ENCODE results near the gene PLTP. TPM values are rescaled to one million over a fixed set of nuclear protein-coding genes. Genes with fewer than 3 reads are reported as not detected.

The PLTP gene
- total and polyA plus RNA-seq, 11 donors: 19.8 to 367 (median 50.5) TPM

DNA sequence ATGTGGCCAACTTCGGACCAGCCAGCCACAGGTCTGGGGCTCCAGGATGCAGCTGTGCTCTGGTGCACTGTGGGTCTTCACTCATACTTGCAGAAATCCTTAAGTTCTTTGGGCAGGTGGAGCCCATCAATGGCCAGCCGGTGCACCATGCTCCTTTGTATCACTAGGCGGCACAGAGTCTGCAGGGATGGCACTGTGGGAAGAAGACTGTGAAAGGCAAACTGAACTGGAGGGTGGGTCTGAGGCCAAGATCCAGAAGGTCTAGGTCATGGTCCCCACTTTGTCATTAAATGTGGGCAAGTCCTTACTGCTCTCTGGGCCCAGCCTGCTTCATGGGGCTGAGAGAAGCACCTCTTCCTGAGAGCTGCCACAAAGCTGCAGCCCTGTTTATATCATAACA, 23.3 kb downstream of the PLTP start:
- no peak for DNase-seq
- Histone ChIP-seq H3K36me3 (peaks cover 0 to 59% (median 38%) of the 10 kb centered on the region in 9 donors), H3K9me3 (no peaks in the 10 kb centered on the region), H3K4me3 (no peak overlapping the region), H3K27ac (no peak overlapping the region), H3K4me1 (peaks cover 3 to 47% (median 27%) of the 10 kb centered on the region in 12 donors), H3K27me3 (no peaks in the 10 kb centered on the region)
- ATAC-seq: no peak
- intact Hi-C loops (cut with DNase I): loop anchor here in 1 of 10 donors (5.0 kb wide), 1 partner anchor 49 kb away; no protein-coding TSS in a partner anchor
- TF ChIP-seq, protein P1, sequence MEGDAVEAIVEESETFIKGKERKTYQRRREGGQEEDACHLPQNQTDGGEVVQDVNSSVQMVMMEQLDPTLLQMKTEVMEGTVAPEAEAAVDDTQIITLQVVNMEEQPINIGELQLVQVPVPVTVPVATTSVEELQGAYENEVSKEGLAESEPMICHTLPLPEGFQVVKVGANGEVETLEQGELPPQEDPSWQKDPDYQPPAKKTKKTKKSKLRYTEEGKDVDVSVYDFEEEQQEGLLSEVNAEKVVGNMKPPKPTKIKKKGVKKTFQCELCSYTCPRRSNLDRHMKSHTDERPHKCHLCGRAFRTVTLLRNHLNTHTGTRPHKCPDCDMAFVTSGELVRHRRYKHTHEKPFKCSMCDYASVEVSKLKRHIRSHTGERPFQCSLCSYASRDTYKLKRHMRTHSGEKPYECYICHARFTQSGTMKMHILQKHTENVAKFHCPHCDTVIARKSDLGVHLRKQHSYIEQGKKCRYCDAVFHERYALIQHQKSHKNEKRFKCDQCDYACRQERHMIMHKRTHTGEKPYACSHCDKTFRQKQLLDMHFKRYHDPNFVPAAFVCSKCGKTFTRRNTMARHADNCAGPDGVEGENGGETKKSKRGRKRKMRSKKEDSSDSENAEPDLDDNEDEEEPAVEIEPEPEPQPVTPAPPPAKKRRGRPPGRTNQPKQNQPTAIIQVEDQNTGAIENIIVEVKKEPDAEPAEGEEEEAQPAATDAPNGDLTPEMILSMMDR (IDR thresholded peaks at IDR 0.05): no peak
- no peak for TF ChIP-seq POLR2A (IDR thresholded peaks at IDR 0.05)
- 72 to 82% (median 81%) methylated on average over 3 of the region's 3 CpGs for WGBS, 4 donors

DNA sequence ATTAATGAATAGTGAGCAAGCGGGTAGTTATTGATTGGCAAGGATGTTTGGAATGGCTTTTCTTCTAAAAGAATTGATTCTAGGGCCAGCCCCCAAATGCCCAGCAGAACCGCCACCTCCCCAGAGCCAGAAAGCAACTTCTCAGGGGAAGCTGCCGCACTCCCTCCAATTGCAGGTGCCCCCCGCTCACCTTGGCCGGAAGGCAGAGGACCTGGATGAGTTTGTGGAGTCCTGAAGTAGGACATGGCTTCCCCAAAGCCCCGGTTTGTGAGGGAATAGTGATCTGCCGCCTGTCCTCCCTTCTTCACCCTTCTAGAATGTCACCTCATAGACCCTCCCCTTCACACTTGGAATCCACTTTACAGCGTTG, 24.6 kb downstream of the PLTP start, which contains the start of gene SPATA25:
Gene SPATA25 (minus strand): TSS at position 277 of the 370 bp plus-strand sequence. CDS start 32 bp downstream, at position 245.
- TF ChIP-seq, protein P1 (IDR thresholded peaks at IDR 0.05): no peak
- no peak for TF ChIP-seq POLR2A (IDR thresholded peaks at IDR 0.05)
- intact Hi-C loops (cut with DNase I): loop anchor here in 1 of 10 donors (5.0 kb wide), 1 partner anchor 50 kb away; no protein-coding TSS in a partner anchor
- no peak for DNase-seq
- no peak for ATAC-seq
- no peak within 1 kb of the TSS for H3K4me3 ChIP-seq
- H3K4me1 ChIP-seq: peaks cover 3 to 40% (median 25%) of the 10 kb centered on the region in 12 donors
- H3K27ac ChIP-seq: no peak within 1 kb of the TSS
- no peaks in the 10 kb centered on the region for H3K27me3 ChIP-seq
- WGBS, 4 donors: 88 to 94% (median 93%) methylated on average over 8 of the region's 8 CpGs
- no peaks in the 10 kb centered on the region for H3K9me3 ChIP-seq
- H3K36me3 ChIP-seq: peaks cover 0 to 59% (median 39%) of the 10 kb centered on the region in 9 donors

DNA sequence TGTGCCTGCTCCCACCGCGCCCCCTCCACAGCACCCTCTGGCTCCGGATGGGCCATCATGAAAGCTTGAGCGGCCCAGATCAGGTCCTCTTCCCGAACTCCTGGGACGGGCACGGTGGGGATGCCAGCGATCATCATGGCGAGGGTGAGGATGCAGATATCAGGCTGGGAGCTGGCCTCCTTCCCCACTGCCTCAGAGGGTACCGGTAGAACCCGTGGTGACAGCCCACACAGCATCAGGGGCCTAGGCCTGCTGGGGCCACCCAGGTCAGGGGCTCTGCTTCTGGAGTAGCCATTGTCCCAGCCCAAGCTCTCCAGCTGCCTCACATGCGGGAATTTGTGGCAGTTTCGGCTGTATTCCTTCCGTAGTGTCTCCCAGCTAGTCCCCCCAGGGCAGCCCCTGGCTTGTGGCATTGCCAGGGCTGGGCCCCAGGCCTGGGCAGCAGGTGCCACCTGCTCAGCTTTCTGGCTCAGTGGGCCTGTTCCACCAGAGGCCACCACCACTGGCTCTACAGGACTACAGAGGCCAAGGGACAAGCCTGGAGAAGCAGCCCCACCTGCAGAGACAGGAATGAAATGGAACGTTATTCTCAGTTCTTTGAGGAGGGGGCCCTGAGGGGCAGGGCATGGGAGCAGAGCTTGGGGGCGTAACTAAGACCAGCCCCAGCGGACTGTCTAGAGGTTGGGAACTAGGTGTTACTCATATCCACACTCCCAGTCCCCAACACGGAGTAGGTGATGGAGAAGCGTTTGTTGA, 25.2 kb downstream of the PLTP start:
- ATAC-seq (no peak), DNase-seq (no peak)
- H3K4me1 ChIP-seq: peaks cover 2 to 40% (median 25%) of the 10 kb centered on the region in 12 donors
- H3K27me3 ChIP-seq: no peaks in the 10 kb centered on the region
- H3K9me3 ChIP-seq: no peaks in the 10 kb centered on the region
- H3K36me3 ChIP-seq: peaks cover 0 to 60% (median 39%) of the 10 kb centered on the region in 9 donors
- 88 to 93% (median 90%) methylated on average over 14 to 19 of the region's 19 CpGs for WGBS, 4 donors
- TF ChIP-seq, protein P1 (IDR thresholded peaks at IDR 0.05): no peak
- TF ChIP-seq POLR2A (IDR thresholded peaks at IDR 0.05): no peak
- intact Hi-C loops (cut with DNase I): loop anchor here in 1 of 10 donors (5.0 kb wide), 1 partner anchor 51 kb away; no protein-coding TSS in a partner anchor
- H3K27ac ChIP-seq: no peak overlapping the region
- no peak overlapping the region for H3K4me3 ChIP-seq

DNA sequence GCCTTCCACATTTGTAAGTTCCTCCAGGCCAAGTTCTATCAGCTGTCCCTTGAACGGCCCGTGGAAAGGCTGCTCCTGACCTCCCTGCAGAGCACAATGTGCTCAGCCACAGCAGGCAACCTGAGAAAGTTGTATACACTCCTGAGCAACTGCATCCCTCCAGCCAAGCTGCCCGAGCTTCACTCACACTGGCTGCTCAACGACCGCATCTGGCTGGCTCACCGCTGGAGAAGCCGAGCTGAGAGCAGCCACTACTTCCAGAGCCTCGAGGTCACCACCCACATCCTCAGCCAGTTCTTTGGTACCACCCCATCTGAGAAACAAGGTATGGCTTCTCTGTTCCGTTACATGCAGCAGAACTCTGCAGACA, 28.9 kb downstream of the PLTP start:
- H3K36me3 ChIP-seq: peaks cover 0 to 65% (median 42%) of the 10 kb centered on the region in 9 donors
- no peak for ATAC-seq
- intact Hi-C loops (cut with DNase I): no loop called here
- H3K27ac ChIP-seq: no peak overlapping the region
- no peaks in the 10 kb centered on the region for H3K27me3 ChIP-seq
- H3K4me3 ChIP-seq: no peak overlapping the region
- H3K9me3 ChIP-seq: no peaks in the 10 kb centered on the region
- TF ChIP-seq, protein P1 (IDR thresholded peaks at IDR 0.05): no peak
- no peak for TF ChIP-seq POLR2A (IDR thresholded peaks at IDR 0.05)
- 73 to 83% (median 78%) methylated on average over 9 of the region's 9 CpGs for WGBS, 4 donors
- DNase-seq: no peak
- peaks cover 0 to 34% (median 15%) of the 10 kb centered on the region in 12 donors for H3K4me1 ChIP-seq

Measured in heart left ventricle (tissue), 16 donors.